AML-193 (cell line): ENCODE measurements around the gene AUH.

Source experiments
- DNase-seq, 2 experiments: peaks; one replicate each; lab custom pipeline; 2025; lab: John Stamatoyannopoulos, UW

Gene AUH

DNA sequence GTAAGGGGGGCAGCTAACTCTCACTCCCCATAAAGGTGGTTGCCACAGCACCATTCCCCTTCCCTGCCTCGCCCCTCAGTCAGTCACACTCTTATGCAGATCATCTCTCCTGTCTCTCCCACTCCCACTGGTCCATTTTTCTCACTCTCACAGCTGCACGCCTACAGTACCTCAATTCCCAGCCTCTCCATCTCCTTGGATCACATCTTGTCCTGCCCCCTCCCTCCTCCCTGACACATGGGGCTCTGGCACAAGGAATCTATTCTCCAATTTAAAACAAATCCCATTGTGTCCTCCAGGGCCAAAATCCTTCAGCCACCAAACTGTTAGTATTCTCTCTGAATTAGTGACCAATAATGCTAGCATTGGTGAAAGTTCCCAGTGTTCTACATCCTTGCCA is 114.4 kb downstream of the AUH start:
- no peak for DNase-seq

DNA sequence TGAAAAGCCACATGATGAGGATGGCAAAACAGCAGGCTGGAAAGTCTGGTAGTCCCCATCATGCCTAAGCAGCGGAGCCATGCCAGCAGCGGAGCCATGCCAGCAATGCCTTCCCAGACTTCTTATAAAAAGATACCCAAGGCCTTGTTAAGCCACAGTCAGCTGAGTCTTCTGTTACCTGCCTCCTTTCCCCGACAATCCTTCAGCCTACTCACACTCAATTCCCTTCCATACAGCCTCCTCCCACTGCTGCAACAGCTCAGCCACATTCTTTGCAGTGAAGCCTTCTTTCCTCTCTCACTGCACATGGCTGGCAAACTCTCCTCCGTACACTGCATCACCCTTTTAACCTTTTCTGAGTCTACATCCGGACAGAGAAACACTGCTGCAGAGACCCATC is 114.9 kb downstream of the AUH start:
- DNase-seq: no peak

DNA sequence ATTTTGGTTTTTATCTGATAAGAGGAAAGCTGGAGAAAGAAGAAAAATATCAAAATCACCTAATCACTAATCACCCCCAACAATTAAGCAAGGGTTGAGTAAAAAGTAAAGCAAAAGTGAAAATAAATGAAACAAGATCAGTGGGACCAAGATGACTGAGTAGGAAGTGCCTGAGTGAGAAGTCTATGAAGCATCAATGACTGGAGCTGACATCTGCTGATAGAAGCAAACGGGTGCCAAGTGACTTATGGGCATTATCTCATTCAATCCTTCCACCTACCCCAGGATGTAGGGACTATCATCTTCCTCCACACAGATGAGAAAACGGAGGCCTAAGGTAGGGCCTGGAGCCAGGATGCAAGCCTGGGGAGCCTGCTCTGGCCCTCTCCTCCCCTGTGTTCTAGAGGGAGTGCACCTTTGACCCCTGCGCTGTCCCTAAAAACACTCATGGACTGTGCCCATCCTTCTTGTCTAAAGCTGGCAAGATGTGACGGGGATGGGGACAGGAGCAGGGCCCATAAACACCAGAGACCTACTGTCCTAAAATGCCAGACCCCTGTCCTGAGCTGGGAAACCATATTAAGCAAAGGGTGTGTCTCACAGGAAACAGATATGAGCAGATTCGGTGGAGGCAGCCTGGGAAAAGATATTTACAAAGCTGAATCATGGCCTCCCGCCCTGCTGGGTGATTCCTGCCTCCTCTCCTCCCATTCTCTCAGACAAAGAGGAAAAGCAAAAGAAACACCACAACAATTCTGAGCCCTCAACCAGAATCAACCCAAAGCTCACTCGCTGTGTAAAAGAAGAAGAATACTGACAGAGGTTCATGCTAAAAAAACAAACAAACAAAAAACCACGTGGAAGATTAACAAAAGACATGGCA is 116.0 kb downstream of the AUH start:
- no peak for DNase-seq

DNA sequence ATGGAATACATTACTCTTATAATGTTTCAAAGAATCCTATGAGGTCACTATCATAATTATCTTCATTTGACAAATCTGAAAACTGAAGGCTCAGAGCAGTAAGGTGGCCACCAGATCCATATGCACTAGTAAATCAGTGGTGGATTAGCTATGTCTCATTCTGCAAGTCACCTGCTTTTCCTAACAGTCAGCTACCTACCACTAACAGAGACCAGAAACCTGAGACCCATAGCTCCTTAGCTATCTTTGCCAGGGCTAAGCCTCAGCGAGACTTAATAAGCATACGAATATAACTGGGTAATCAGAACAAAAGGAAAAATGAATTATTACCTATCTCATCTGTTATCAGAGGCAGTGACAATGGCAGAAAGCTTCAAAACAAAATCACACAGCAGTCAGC is 118.7 kb downstream of the AUH start:
- DNase-seq: no peak

DNA sequence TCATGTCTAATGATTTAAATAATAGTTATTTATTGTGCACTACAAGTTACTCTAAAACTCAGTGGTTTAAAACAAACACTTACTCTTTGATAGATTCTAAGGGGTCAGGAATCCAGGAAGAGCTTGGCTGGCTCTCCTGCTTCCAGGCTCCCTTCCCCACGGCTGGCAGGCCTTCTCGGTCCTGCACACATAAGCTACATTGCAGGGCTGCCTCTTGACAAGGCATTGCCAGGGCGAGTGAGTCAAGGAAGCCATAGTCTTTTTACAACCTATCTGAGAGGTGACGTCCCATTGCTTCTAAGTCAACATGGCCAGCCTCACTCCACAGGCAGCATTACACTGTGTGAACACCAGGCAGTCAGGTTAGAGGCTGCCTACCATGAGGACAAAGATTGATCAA is 119.8 kb downstream of the AUH start:
- no peak for DNase-seq

DNA sequence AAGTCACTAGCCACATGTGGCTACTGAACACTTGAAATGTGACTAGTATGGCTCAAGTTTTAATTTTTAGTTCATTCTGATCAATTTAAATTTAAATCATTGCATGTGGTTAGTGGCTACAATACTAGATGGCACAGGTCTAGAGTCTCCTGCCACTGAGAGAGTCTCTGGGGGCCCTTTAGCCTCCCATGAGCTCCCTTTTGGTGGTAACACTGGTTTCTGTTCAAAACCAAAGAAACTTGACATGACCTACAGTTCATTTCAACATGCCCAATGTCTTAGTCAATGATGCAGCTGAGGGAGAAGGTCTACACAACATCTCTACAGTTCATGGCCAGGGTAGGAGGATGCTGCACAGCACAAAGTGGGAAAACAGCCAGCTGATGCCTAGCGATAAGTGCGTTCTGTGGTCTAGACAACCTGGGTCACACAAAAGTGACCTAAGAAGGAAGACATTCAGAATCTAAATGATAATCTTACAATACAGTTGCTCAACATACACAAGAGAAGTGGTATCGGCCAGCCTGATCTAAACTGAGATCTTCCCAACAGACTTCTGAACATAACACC is 121.0 kb downstream of the AUH start:
- no peak for DNase-seq

DNA sequence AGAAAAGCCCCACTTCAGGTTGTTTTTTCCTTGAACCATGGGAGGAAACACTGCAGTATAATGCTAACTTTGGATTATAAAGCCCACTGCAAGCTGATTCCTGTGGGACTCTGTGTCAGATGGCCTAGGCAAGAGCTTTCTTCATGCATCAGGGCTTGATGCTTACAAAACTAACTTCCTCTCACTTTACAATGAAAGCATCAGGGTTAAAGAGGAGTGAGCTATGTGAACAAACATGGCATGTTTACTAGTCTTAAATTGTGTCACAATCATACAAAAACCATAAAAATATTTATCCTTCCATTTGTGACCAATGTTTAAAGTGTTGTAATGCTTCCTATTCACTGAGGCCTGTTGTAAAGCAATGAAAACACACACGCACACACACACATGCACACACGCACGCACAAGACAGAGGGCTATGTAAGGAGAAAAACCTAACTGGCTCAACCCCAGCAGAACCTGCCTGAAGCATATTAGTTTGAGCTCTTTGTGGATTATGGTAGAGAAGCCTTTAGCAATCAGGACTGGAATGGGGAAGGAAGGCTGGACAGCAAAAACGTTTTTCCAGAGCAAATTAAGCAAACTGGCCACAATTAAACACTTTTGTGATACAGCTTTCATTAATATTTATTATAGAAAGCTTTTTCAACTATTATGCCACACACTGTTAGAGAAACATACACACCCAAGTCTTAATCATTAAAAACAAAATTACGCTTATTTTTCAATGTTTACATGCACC is 122.2 kb downstream of the AUH start:
- no peak for DNase-seq

DNA sequence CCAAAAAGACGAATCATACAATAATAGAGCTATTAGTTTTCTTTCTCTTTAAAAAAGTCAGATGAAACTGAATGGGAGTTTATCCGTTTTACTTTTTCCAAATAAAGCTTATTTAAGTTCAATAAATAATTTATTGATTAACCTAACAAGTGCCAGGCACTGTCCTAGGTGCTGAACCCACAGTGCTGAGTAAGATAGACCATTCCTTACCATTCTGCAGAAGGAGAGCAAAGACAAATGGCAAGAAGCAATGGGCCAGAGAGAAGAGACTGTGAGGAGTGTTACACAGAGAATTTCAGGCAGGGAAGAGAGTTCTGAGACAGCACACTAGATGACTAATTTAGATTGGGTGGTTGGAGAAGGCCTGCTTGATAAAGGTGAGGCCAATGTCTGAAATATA is 127.2 kb downstream of the AUH start:
- no peak for DNase-seq

DNA sequence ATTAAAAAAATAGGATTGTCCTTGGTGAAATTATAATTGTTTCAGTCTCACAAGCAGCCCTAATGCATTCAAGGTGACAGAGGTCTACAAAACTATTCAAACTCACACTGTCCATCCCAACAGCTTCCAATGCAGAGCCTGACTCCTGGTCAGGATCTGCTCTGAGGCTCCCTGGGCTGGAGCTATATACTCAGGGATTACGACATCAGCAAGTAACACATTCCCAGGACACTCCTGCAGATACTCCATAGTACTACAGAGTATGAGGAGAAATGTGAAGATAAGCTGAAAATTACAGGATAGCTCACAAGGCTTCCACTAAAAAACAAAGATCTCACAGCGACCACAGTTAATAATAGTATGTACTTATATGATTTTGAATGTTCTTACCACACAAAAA is 130.1 kb downstream of the AUH start:
- no peak for DNase-seq

DNA sequence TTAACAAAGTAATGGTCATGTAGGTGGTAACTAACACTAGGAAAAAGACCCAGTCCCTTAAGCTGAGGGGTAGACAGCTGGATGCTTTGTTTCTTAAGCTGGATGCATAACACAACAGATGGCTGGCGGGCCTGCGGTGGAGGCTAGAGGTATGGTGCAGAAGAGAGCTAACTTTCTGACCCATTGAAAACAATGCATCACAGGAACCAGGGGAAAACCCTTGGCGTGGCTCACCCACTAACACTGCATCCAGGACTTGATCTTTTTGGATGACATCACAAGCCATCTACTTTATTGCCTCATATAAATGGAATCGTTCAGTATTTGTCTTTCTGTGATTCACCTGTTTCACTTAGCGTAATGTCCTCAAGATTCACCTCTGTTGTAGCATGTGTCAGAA is 138.7 kb downstream of the AUH start:
- DNase-seq: no peak

DNA sequence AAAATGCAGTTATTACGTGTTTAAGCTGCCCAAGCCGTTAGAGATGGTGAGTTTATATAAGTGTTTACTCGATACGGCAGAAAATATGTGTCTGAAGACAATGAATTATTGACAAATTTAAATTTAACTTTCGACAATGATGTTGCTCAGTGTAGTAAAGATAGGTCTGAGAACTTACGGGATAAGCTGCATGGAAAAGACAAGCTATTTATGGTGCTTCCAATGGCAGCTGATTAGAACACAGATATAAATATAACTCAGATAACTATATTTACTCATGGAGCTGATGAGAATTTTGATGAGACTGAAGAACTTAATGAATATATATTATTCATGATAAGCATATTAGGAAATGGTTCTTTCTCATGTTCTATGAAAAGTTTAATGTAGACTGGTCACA is 139.3 kb downstream of the AUH start:
- no peak for DNase-seq

DNA sequence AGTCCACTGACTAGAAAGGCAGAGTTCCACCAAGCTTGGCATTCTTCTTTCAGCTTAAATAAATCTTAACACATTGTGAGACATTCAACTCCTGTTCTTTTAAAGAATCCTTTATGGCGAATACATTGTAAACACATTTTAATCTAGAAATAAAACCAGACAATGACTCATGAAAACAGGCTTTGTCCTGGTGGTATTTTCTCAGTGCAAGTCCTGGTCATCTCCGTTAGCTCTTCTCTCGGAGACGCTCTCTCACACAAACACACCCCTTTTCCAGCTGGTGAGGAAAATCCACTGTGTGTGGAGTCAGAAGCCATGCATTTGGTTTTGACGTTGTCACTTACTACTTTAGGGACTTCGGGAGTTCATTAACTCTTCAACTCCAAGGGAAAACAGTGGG is 140.4 kb downstream of the AUH start:
- DNase-seq: no peak

DNA sequence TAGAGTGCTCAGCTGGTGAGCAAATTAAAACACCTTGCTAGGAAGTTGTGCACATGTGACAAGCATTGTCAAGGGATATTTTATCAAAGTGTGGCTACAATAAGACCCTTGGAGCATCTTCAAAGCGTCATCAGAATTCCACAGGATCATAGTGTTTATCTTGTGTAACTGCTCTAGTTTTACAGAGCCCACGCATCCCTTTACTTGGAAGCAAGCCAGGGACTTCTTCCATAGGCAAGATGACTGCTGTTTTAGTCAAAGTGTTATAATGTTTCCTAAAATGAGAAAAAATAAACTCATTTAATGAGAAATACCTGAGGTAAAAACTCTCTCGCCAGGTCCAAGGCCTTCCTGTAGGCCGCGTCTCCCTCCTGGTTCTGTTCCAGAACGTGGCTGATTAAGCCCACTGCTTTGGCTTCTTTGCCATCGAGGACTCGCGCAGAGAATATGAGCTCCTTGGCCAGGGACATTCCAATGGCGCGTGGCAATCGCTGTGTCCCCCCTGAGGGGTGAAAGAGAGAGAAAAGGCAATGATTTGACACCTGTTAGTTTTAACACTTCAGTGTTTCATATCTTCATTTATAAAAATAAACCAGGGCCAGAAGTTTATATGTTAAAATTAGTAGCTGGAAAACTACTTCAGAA is 141.1 kb downstream of the AUH start:
- DNase-seq: no peak

DNA sequence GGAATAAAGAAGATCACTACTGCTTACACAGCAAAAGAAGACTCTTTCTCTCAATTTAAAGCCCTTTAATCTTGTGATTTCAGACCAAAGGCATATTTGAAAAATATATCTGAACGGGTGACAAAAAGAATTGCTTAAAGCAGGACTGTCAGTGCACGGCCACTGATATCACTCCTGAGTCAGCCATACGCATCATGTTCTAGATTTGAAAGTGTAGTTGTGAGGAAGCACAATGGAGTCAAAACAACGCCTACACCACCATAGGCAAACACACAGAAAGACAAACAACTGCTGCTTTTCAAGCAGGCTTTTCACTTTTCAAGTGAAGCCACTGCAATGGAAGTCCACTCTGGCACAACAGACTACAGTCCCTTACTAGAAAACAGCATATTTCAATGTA is 141.7 kb downstream of the AUH start:
- DNase-seq: no peak

DNA sequence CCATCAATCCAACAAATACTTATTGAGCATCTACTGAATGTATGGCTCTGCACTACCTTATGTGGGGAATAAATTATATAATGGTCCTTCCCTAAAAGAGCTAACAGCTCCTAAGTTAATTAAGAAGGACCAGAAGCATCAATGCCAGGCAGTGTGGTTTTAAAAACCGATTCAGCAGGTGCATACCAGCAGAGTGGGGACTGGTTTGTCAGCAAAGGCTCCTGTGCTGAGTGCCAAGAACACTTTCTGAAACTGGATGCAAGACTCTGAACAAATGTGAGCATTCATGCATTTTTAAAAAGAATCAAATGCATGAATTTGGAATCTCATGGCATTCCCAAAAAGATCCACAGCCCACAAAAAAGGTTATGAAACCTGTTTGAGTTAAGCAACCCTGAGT is 142.2 kb downstream of the AUH start:
- DNase-seq: no peak

DNA sequence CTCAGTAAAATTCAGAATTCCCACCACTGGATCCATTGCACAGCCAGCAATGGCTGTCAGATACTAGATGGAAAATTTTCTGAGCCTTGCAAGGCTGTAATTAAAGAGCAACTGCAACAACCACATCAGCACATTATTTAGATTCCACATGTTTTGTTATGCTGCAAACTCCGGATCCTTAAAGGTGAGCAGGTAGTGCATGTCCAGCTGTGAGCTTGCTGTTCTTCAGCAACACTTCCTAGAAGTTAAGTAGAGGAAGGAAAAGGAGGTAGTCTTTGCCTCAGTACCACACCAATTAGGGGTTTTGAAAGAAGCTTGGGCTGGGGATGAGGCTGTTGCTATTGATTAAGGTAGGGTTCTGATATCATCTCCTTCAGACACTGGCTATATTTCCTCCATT is 144.3 kb downstream of the AUH start:
- no peak for DNase-seq

DNA sequence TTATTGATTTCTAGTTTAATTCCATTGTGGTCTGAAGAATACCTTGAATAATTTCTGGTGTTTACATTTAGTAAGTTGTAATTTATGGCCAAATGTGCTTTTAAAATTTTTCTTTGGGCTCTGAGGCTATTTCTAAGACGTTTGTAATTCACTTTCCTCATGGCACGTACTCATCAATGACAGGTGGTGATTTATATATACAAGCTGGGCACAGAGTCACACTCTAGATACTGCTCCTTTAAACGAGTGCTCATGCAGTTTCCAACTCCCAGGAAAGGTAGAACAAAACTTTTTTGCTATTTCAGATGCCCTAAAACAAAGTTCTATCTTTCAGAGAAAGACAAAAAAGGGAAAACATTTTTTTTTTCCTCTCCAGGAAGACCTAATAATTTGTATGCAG is 146.9 kb downstream of the AUH start:
- DNase-seq: no peak

DNA sequence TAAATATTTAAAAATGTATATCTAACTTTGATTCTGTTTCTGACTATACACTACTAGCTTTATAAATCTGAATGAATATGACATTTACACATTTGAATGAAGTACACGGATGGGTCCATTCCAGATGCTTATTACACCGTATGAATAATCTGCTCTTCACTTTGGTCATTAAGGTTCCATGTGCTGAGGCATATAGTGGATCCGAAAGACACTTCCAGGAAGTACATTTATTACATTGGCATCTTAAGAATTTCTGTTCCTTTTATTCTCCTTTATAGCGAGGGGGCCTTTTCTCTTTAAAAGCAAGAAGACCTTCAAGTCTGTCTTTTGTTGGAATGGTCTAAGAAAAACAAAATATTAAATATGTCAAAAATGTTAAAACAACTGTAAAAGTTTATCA is 147.6 kb downstream of the AUH start:
- no peak for DNase-seq

DNA sequence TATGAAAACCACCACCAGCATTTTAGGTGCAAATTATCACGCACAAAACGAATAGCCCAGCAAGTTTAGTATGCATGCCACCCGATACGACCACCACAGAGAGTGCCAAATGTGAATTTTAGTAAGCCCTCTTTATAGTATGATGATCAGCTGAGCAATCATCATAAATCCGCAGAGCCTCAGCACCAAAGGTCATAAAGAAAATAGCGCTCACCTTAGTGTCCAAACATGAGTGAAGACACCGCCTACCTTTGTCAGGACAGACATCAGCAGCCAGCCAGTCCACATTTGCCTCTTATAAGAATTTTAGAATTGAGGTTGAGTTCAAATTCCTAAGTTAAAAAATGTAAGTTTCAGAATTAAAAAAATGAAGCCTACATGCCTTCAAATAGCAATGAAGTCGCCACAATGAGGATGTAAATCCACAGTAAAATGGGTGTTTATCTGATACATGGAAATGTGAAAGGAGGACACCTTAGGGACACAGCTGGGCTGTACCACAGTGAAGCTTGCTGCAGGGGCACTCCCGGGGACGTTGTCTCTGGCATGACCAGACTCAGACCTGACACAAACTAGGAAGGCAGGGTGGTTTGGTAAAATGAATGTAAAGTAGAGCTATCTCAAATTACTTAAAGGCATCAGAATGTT is 149.0 kb downstream of the AUH start:
- no peak for DNase-seq

DNA sequence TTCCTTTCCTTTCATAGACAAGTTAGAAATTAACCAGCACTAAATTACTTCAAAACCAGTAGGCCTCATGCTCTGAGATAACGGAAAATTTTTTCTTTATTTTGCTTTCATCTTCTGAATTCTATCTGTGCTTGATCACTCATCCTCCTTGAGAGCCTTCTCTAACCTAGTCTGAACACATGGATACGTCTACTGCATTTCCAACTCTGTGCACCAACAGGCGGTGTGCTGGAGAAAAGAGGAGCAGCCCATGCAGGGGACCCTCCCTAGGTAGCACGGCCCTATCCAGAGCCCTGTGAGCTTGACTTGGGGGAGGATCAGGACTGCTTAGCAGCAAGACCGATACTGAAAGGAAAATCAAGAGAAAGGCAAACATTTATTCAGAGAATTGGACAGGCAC is 149.8 kb downstream of the AUH start:
- no peak for DNase-seq

DNA sequence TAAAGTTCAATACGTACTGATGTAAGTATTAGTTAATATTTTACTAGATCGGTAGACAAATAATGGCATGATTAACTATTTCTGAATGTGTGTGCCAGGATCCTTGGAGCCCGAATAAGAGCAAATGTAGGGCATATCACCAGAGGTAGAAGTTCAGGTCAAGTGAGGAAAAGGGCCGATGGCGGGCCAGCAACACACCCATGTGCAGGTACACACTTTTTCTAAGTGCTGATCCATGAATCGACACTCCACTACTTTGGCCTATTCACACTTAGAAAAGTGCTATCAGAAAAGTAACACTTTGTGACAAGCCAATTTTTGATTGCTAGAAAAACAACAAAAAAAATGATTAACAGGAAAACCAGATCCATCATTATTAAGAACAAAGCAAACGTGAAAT is 150.3 kb downstream of the AUH start:
- DNase-seq: no peak

DNA sequence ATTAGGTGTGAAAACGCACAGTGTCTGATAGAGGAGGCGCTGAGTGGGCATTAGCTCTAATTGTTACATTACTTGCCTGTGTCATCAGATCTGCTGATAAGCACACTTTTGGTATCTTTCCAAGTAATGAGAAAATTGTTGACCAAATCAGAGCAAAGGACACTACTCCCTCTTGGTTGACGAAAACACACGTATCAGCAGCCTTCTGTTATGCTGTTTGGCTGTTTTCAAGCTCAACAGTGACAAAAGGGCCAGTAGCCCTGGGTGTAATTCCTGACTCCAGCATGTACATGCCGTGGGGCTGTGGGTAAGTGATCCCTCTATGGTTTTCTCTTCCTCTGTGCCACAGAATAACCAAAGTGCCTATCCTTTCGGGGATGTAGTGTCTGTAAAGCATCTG is 151.4 kb downstream of the AUH start:
- DNase-seq: no peak
